ENCODE data around the gene SNRPD3. TPM values are rescaled to one million over a fixed set of nuclear protein-coding genes. Genes with fewer than 3 reads are reported as not detected.

SNRPD3 gene
- total and polyA plus RNA-seq, 8 donors = 62.7 to 187 (median 172) TPM

- intact Hi-C loops (cut with DNase I) = no loop called here
- DNase-seq (peak in 2 of 4 donors; percentile 29 to 51), ATAC-seq (no peak)
- no peaks in the 10 kb centered on the region for H3K27me3 ChIP-seq
- no peak for TF ChIP-seq CTCF (IDR thresholded peaks at IDR 0.05)
- no peaks in the 10 kb centered on the region for H3K9me3 ChIP-seq
- peak within 1 kb of the TSS; percentile 98 to 99 for H3K27ac ChIP-seq
- H3K4me3 ChIP-seq = peak within 1 kb of the TSS; percentile 95 to 100
- peaks cover 21 to 73% of the 10 kb centered on the region in 2 donors for H3K4me1 ChIP-seq
- peaks cover 0 to 23% of the 10 kb centered on the region in 2 donors for H3K36me3 ChIP-seq
Observed at GRCh38 chr22:24554313-24555164, 1.3 kb upstream of the SNRPD3 start, which contains the start of gene GUCD1. GUCD1 (minus strand) TSS chr22:24555138; CDS start chr22:24554991, 147 bp downstream.

GRCh38 chr22:24559471-24559870, 3.7 kb downstream of the SNRPD3 start:
- Histone ChIP-seq H3K4me1 (peaks cover 6 to 47% of the 10 kb centered on the region in 2 donors), H3K27me3 (no peaks in the 10 kb centered on the region), H3K4me3 (no peak overlapping the region), H3K36me3 (peaks cover 0 to 61% of the 10 kb centered on the region in 2 donors), H3K27ac (no peak overlapping the region), H3K9me3 (no peaks in the 10 kb centered on the region)
- ATAC-seq = no peak
- TF ChIP-seq CTCF (IDR thresholded peaks at IDR 0.05) = no peak
- DNase-seq = no peak
- intact Hi-C loops (cut with DNase I) = no loop called here

GRCh38 chr22:24563246-24563645, 7.4 kb downstream of the SNRPD3 start:
- no peak for ATAC-seq
- no peaks in the 10 kb centered on the region for H3K27me3 ChIP-seq
- intact Hi-C loops (cut with DNase I) = no loop called here
- H3K27ac ChIP-seq = no peak overlapping the region
- no peak overlapping the region for H3K4me3 ChIP-seq
- H3K4me1 ChIP-seq = peaks cover 4 to 40% of the 10 kb centered on the region in 2 donors
- no peaks in the 10 kb centered on the region for H3K9me3 ChIP-seq
- TF ChIP-seq CTCF (IDR thresholded peaks at IDR 0.05) = no peak
- peaks cover 0 to 82% of the 10 kb centered on the region in 2 donors for H3K36me3 ChIP-seq
- no peak for DNase-seq

GRCh38 chr22:24564376-24565058, 8.7 kb downstream of the SNRPD3 start:
- H3K36me3 ChIP-seq = peaks cover 0 to 82% of the 10 kb centered on the region in 2 donors
- ATAC-seq = no peak
- no peak for DNase-seq

More at GRCh38 chr22:24564376-24565058, 8.7 kb downstream of the SNRPD3 start:
- H3K9me3 ChIP-seq = no peaks in the 10 kb centered on the region
- TF ChIP-seq CTCF (IDR thresholded peaks at IDR 0.05) = no peak
- H3K4me3 ChIP-seq = no peak overlapping the region
- no peak overlapping the region for H3K27ac ChIP-seq
- H3K27me3 ChIP-seq = no peaks in the 10 kb centered on the region
- peaks cover 4 to 28% of the 10 kb centered on the region in 2 donors for H3K4me1 ChIP-seq
- intact Hi-C loops (cut with DNase I) = no loop called here
